Left ventricle myocardium superior (tissue), 1 donor: ENCODE measurements around the gene PICK1. TPM values are rescaled to one million over a fixed set of nuclear protein-coding genes. Genes with fewer than 3 reads are reported as not detected.
"Not testable (repeated sequence)": the region's sequence is repeated elsewhere in the genome, so short reads cannot be mapped to it uniquely, and the experiment has no call there.

ENCODE experiments used
- ATAC-seq: fragments of 200-7000 bp; cut with Tn5 transposase; one replicate; pipeline ENCODE4 v1.9.1; 2020; ENCODE audit warnings: mild to moderate bottlenecking, moderate library complexity
- DNase-seq: peaks from one replicate; pipeline ENCODE4 v3.0.0-alpha.2; 2020
- intact Hi-C: fragments of 100-400 bp; cut with micrococcal nuclease; formaldehyde crosslinking; loops from one replicate; pipeline ENCODE4 v1.11.0; 2022
- total RNA-seq: library from RNA; stranded (reverse); fragmentation: NEBNext Ultra II Directional; extraction: Animal tissue kit (Norgen Biotek cat#: 25700); gene quantifications from one replicate; pipeline ENCODE4 v1.2.1, GENCODE V29; 2021
- donor health status: DM: no; HTN: yes; CAD: no; lungs with severe emphysema.

The PICK1 gene
- total RNA-seq, 1 donor from 2014 or later, result 26.5 TPM

- no peak for DNase-seq
- intact Hi-C loops, result no loop called here
Observed at GRCh38 chr22:38029370-38029769, 27.8 kb upstream of the PICK1 start.

GRCh38 chr22:38029901-38030300 lies 27.3 kb upstream of the PICK1 start:
- DNase-seq, result no peak
- ATAC-seq, result no peak
- intact Hi-C loops, result no loop called here

More at GRCh38 chr22:38029370-38029769, 27.8 kb upstream of the PICK1 start:
- ATAC-seq, result no peak

GRCh38 chr22:38030311-38031133 lies 26.7 kb upstream of the PICK1 start:
- ATAC-seq, result no peak
- DNase-seq, result no peak
- intact Hi-C loops, result no loop called here

GRCh38 chr22:38031491-38031890 lies 25.7 kb upstream of the PICK1 start:
- no peak for ATAC-seq
- intact Hi-C loops, result no loop called here
- DNase-seq, result no peak

GRCh38 chr22:38032681-38033521 lies 24.3 kb upstream of the PICK1 start:
- intact Hi-C loops, result no loop called here
- no peak for DNase-seq
- no peak for ATAC-seq

- intact Hi-C loops, result no loop called here
- no peak for DNase-seq
- ATAC-seq, result peak; percentile 23
Observed at GRCh38 chr22:38033522-38034277, 23.5 kb upstream of the PICK1 start.

- intact Hi-C loops, result no loop called here
- ATAC-seq (peak; percentile 72), DNase-seq (peak; percentile 81)
Observed at GRCh38 chr22:38034278-38034882, 22.8 kb upstream of the PICK1 start.

GRCh38 chr22:38034884-38035529 lies 22.2 kb upstream of the PICK1 start:
- DNase-seq, result no peak
- intact Hi-C loops, result no loop called here
- ATAC-seq, result no peak

- intact Hi-C loops, result no loop called here
- ATAC-seq, result no peak
Observed at GRCh38 chr22:38035530-38035885, 21.7 kb upstream of the PICK1 start.

GRCh38 chr22:38036392-38037062 lies 20.7 kb upstream of the PICK1 start:
- ATAC-seq (no peak), DNase-seq (no peak)
- intact Hi-C loops, result no loop called here

More at GRCh38 chr22:38035530-38035885, 21.7 kb upstream of the PICK1 start:
- no peak for DNase-seq

GRCh38 chr22:38037367-38038150 lies 19.6 kb upstream of the PICK1 start:
- DNase-seq, intact Hi-C loops, ATAC-seq: not testable (repeated sequence)

GRCh38 chr22:38038426-38038825 lies 18.8 kb upstream of the PICK1 start:
- ATAC-seq, result no peak
- intact Hi-C loops, result no loop called here
- no peak for DNase-seq

GRCh38 chr22:38038890-38039812 lies 18.1 kb upstream of the PICK1 start:
- intact Hi-C loops, result no loop called here
- DNase-seq (peak; percentile 55), ATAC-seq (peak; percentile 31)

GRCh38 chr22:38040953-38041759 lies 16.0 kb upstream of the PICK1 start:
- ATAC-seq (no peak), DNase-seq (no peak)
- intact Hi-C loops, result no loop called here

- DNase-seq (no peak), ATAC-seq (no peak)
- intact Hi-C loops, result no loop called here
Observed at GRCh38 chr22:38041760-38042487, 15.3 kb upstream of the PICK1 start.
